ENCODE data around the gene C20orf204. TPM values are rescaled to one million over a fixed set of nuclear protein-coding genes. Genes with fewer than 3 reads are reported as not detected.

The C20orf204 gene
- total RNA-seq, 2 donors from 2014 or later = 0.76 to 0.83 TPM

GRCh38 chr20:64038565-64039292 is 2.7 kb downstream of the C20orf204 start:
- peak; percentile 91 for DNase-seq (ENCODE audit: low spot score)
- intact Hi-C loops (cut with DNase I) = loop anchor here (5.0 to 10.0 kb wide), 2 partner anchors 76 to 84 kb away; no protein-coding TSS in a partner anchor

- intact Hi-C loops (cut with DNase I) = loop anchor here (5.0 to 10.0 kb wide), 4 partner anchors 75 to 1632 kb away; partner anchors contain the start of gene CABLES2 (in 1 of the 2)
Measured at GRCh38 chr20:64039293-64040160, 3.5 kb downstream of the C20orf204 start.

GRCh38 chr20:64040231-64041039 is 4.5 kb downstream of the C20orf204 start:
- intact Hi-C loops (cut with DNase I) = loop anchor here in 1 of 2 donors (5.0 kb wide), 2 partner anchors 453 to 1633 kb away; partner anchors contain the start of gene CABLES2
- DNase-seq (ENCODE audit: low spot score) = no peak

More at GRCh38 chr20:64039293-64040160, 3.5 kb downstream of the C20orf204 start:
- DNase-seq (ENCODE audit: low spot score) = no peak

- intact Hi-C loops (cut with DNase I) = loop anchor here in 1 of 2 donors (5.0 kb wide), 2 partner anchors 454 to 1634 kb away; partner anchors contain the start of gene CABLES2
- no peak for DNase-seq (ENCODE audit: low spot score)
Measured at GRCh38 chr20:64041040-64041780, 5.2 kb downstream of the C20orf204 start.

- intact Hi-C loops (cut with DNase I) = loop anchor here in 1 of 2 donors (5.0 kb wide), 2 partner anchors 454 to 1634 kb away; partner anchors contain the start of gene CABLES2
- no peak for DNase-seq (ENCODE audit: low spot score)
Measured at GRCh38 chr20:64041781-64042053, 5.7 kb downstream of the C20orf204 start.

- DNase-seq (ENCODE audit: low spot score) = no peak
Measured at GRCh38 chr20:64042054-64042781, 6.2 kb downstream of the C20orf204 start.

GRCh38 chr20:64043768-64044167 is 7.8 kb downstream of the C20orf204 start:
- intact Hi-C loops (cut with DNase I) = loop anchor here in 1 of 2 donors (5.0 kb wide), 2 partner anchors 456 to 1636 kb away; partner anchors contain the start of gene CABLES2
- no peak for DNase-seq (ENCODE audit: low spot score)

More at GRCh38 chr20:64042054-64042781, 6.2 kb downstream of the C20orf204 start:
- intact Hi-C loops (cut with DNase I) = loop anchor here in 1 of 2 donors (5.0 kb wide), 2 partner anchors 455 to 1635 kb away; partner anchors contain the start of gene CABLES2

GRCh38 chr20:64044484-64045247 is 8.7 kb downstream of the C20orf204 start:
- intact Hi-C loops (cut with DNase I) = loop anchor here in 1 of 2 donors (5.0 kb wide), 2 partner anchors 457 to 1637 kb away; partner anchors contain the start of gene CABLES2
- no peak for DNase-seq (ENCODE audit: low spot score)

GRCh38 chr20:64045346-64046011 is 9.5 kb downstream of the C20orf204 start:
- DNase-seq (ENCODE audit: low spot score) = no peak
- intact Hi-C loops (cut with DNase I) = no loop called here

GRCh38 chr20:64047046-64047389 is 11.0 kb downstream of the C20orf204 start:
- intact Hi-C loops (cut with DNase I) = no loop called here
- DNase-seq (ENCODE audit: low spot score) = no peak

GRCh38 chr20:64047968-64048401 is 12.0 kb downstream of the C20orf204 start:
- intact Hi-C loops (cut with DNase I) = no loop called here
- no peak for DNase-seq (ENCODE audit: low spot score)

- DNase-seq (ENCODE audit: low spot score) = no peak
- intact Hi-C loops (cut with DNase I) = no loop called here
Measured at GRCh38 chr20:64048402-64049044, 12.5 kb downstream of the C20orf204 start.

GRCh38 chr20:64049060-64049877 is 13.3 kb downstream of the C20orf204 start, which contains the start of gene SOX18:
Gene SOX18, minus strand, starts transcription at chr20:64049639. Its CDS starts 123 bp downstream, at chr20:64049516.
- no peak for DNase-seq (ENCODE audit: low spot score)
- intact Hi-C loops (cut with DNase I) = no loop called here

GRCh38 chr20:64049878-64050260 is 13.9 kb downstream of the C20orf204 start:
- intact Hi-C loops (cut with DNase I) = no loop called here
- no peak for DNase-seq (ENCODE audit: low spot score)

All from posterior vena cava (tissue), 2 donors.